SK-N-SH (cell line): Measurements from ENCODE around the gene PLIN5. TPM values are rescaled to one million over a fixed set of nuclear protein-coding genes. Genes with fewer than 3 reads are reported as not detected.

ENCODE experiments used
- CTCF ChIA-PET: fragments of 300-600, 350-600 bp; formaldehyde crosslinking; extraction: SDS; loops from one replicate; lab custom pipeline; 2021; lab: Yijun Ruan, JAX
- POLR2A ChIA-PET: fragments of 350-600 bp; sonication (Branson Sonifier 250); formaldehyde crosslinking; extraction: SDS; loops from one replicate; lab custom pipeline; 2020; ENCODE audit warnings: antibody characterized with exemption, inconsistent platforms; lab: Yijun Ruan, JAX
- DNase-seq: peaks from one replicate; pipeline ENCODE4 v3.0.0; 2012
- H2AFZ ChIP-seq: fragments of 200-600 bp; sonication (generic); 2 replicates; pipeline ENCODE4 v1.8.1; 2016; ENCODE audit warnings: antibody characterized with exemption, mild to moderate bottlenecking, low read depth
- H3F3A ChIP-seq: fragments of 200-600 bp; sonication (generic); replicated peaks from 2 replicates; pipeline ENCODE3; 2016; ENCODE audit warnings: antibody characterized with exemption, mild to moderate bottlenecking; ENCODE audit not compliant: insufficient read depth
- H3K27ac ChIP-seq, 2 experiments: fragments of 200-500 bp in 1 of 2; fragments of 200-600 bp in 1 of 2; sonication (Bioruptor generic) in 1 of 2; sonication (generic), shearing (Covaris generic) in 1 of 2; 2 replicates each; pipeline versions ENCODE4 v1.5.1 to v1.6.1; 2014 to 2016; ENCODE audit warnings: low read depth in 2 of 2, inconsistent platforms in 1 of 2, low read length in 1 of 2, mild to moderate bottlenecking in 1 of 2, mixed read lengths in 1 of 2
- H3K27me3 ChIP-seq: fragments of 200-600 bp; sonication (generic), shearing (Covaris generic); 2 replicates; pipeline ENCODE4 v1.6.1; 2016; ENCODE audit warnings: mixed run types; ENCODE audit not compliant: insufficient read depth
- H3K36me3 ChIP-seq, 2 experiments: fragments of 200-500 bp in 1 of 2; fragments of 200-600 bp in 1 of 2; sonication (Bioruptor generic) in 1 of 2; sonication (generic) in 1 of 2; replicated peaks in 1 of 2; 2 replicates each; pipeline versions ENCODE3 to v1.5.1; 2014 to 2016; ENCODE audit warnings: low read length in 1 of 2, mild to moderate bottlenecking in 1 of 2; ENCODE audit not compliant: insufficient read depth in 2 of 2, control insufficient read depth in 1 of 2
- H3K4me1 ChIP-seq, 2 experiments: fragments of 200-500 bp in 1 of 2; fragments of 200-600 bp in 1 of 2; sonication (Bioruptor generic) in 1 of 2; sonication (generic), shearing (Covaris generic) in 1 of 2; 2 replicates each; pipeline versions ENCODE4 v1.5.1 to v1.6.1; 2014 to 2016; ENCODE audit warnings: low read depth in 1 of 2, low read length in 1 of 2, mixed run types in 1 of 2; ENCODE audit not compliant: insufficient read depth in 2 of 2, control insufficient read depth in 1 of 2
- H3K4me2 ChIP-seq: fragments of 200-600 bp; sonication (generic), shearing (Covaris generic); 2 replicates; pipeline ENCODE4 v1.6.1; 2017; ENCODE audit warnings: mixed run types
- H3K4me3 ChIP-seq, 2 experiments: fragments of 200-500 bp in 1 of 2; fragments of 200-600 bp in 1 of 2; sonication (Bioruptor generic) in 1 of 2; sonication (generic), shearing (Covaris generic) in 1 of 2; 2 replicates each; pipeline versions ENCODE4 v1.5.1 to v1.8.1; 2014 to 2016; ENCODE audit warnings: low read depth in 2 of 2, inconsistent platforms in 1 of 2, low read length in 1 of 2, mild to moderate bottlenecking in 1 of 2, mixed read lengths in 1 of 2, moderate library complexity in 1 of 2
- H3K79me2 ChIP-seq: fragments of 200-600 bp; sonication (generic); 2 replicates; pipeline ENCODE4 v1.8.1; 2017; ENCODE audit warnings: mild to moderate bottlenecking; ENCODE audit not compliant: insufficient read depth
- H3K9ac ChIP-seq: fragments of 200-600 bp; sonication (generic); 2 replicates; pipeline ENCODE4 v1.6.1; 2017; ENCODE audit warnings: mixed run types
- H3K9me2 ChIP-seq: fragments of 200-600 bp; sonication (generic); 2 replicates; pipeline ENCODE4 v1.6.1; 2017; ENCODE audit warnings: mixed run types
- H3K9me3 ChIP-seq: fragments of 200-600 bp; sonication (generic); 2 replicates; pipeline ENCODE4 v1.6.1; 2017; ENCODE audit warnings: mixed run types, mild to moderate bottlenecking, moderate library complexity
- H4K20me1 ChIP-seq: fragments of 200-600 bp; sonication (generic); 2 replicates; pipeline ENCODE4 v1.6.1; 2017; ENCODE audit warnings: mild to moderate bottlenecking, mixed run types; ENCODE audit not compliant: insufficient read depth
- CTCF ChIP-seq: fragments of 200-600 bp; sonication (generic); IDR thresholded peaks from 2 replicates; pipeline ENCODE4 v1.6.1; 2017; ENCODE audit warnings: antibody characterized with exemption, mild to moderate bottlenecking, moderate library complexity
- EZH2phosphoT487 ChIP-seq: fragments of 200-600 bp; sonication (generic); IDR thresholded peaks from 2 replicates; pipeline ENCODE4 v1.6.1; 2017; ENCODE audit warnings: low read depth, mixed run types, mild to moderate bottlenecking, antibody characterized with exemption, moderate library complexity, borderline replicate concordance
- MEF2A ChIP-seq: IDR thresholded peaks from 2 replicates; pipeline ENCODE4 v1.4.0; 2012; ENCODE audit warnings: low read depth, borderline replicate concordance
- RCOR1 ChIP-seq: fragments of 150-350 bp; IDR thresholded peaks from 2 replicates; pipeline ENCODE4 v1.6.1; 2017; ENCODE audit warnings: antibody characterized with exemption, low read length
- SIN3A ChIP-seq: IDR thresholded peaks from 2 replicates; pipeline ENCODE4 v1.6.1; 2012; ENCODE audit warnings: low read depth, mild to moderate bottlenecking, low read length, moderate library complexity, borderline replicate concordance
- WGBS: methylation state at CpG from one replicate; pipeline ENCODE4 v1.1.6; 2017; ENCODE audit warnings: low lambda C conversion rate; 5-methylcytosine and 5-hydroxymethylcytosine counted together
- polyA plus RNA-seq, 3 experiments: library from polyadenylated mRNA; depleted of rRNA; stranded (reverse); fragments of >200 nt; gene quantifications; 2 replicates each; pipeline ENCODE4 v1.2.3, GENCODE V29; 2012

Gene PLIN5
- polyA plus RNA-seq, 1 of the 3 experiments (the other 2 are of a cell fraction) = 0.59 TPM

- 20% methylated on average over 22 of the region's 23 CpGs for WGBS
- no peaks in the 10 kb centered on the region for H3K9me2 ChIP-seq
- peak overlapping the region; percentile 99 for H3K4me2 ChIP-seq
- peak; percentile 43 for DNase-seq
- ChIA-PET POLR2A (interaction anchor here (0.6 to 1.6 kb wide), 4 partner anchors 17 to 227 kb away, joined by 3 to 7 read pairs (median 4); partner anchors contain the start of gene YJU2), CTCF (interaction anchor here (0.5 to 1.1 kb wide), 4 partner anchors 49 to 93 kb away, joined by 3 to 5 read pairs (median 4); no protein-coding TSS in a partner anchor)
- H3K9me3 ChIP-seq = no peaks in the 10 kb centered on the region
- peaks cover 11% of the 10 kb centered on the region for H3F3A ChIP-seq
- H3K27me3 ChIP-seq = no peaks in the 10 kb centered on the region
- peak overlapping the region; percentile 88 to 92 for H3K4me3 ChIP-seq
- H3K9ac ChIP-seq = peak overlapping the region; percentile 88; the same call in 1 of the 2 replicates
- TF ChIP-seq RCOR1 (no peak), SIN3A (0 out of 2 replicates have a peak, but pooled peaks have one; percentile 3)
- peak overlapping the region; percentile 35; the same call in 1 of the 2 replicates for H2AFZ ChIP-seq
- peaks cover 3 to 21% of the 10 kb centered on the region in 2 experiments; a peak in 1 of 4 replicates for H3K4me1 ChIP-seq
- H3K36me3 ChIP-seq = peaks cover 18 to 19% of the 10 kb centered on the region in 2 experiments
- peak overlapping the region; percentile 53 to 83; a peak in 3 of 4 replicates for H3K27ac ChIP-seq
- H4K20me1 ChIP-seq = no peaks in the 10 kb centered on the region
- peaks cover 64% of the 10 kb centered on the region for H3K79me2 ChIP-seq
These were observed 61.1 kb downstream of the PLIN5 start for GRCh38 chr19:4473763-4474513.

GRCh38 chr19:4473011-4473762, 61.8 kb downstream of the PLIN5 start:
- TF ChIP-seq CTCF (no peak), SIN3A (no peak), MEF2A (no peak), EZH2phosphoT487 (no peak)
- ChIA-PET POLR2A (no interaction called here), CTCF (no interaction called here)
- DNase-seq = peak; percentile 16
- Histone ChIP-seq H3K27me3 (no peaks in the 10 kb centered on the region), H3K9ac (peak overlapping the region; percentile 88), H3K4me3 (peak overlapping the region; percentile 88 to 92), H3K27ac (peak overlapping the region; percentile 45 to 53; a peak in 2 of 4 replicates), H3K4me1 (peaks cover 3 to 21% of the 10 kb centered on the region in 2 experiments; a peak in 1 of 4 replicates), H3K36me3 (peaks cover 18 to 19% of the 10 kb centered on the region in 2 experiments), H4K20me1 (no peaks in the 10 kb centered on the region), H3K79me2 (peaks cover 58% of the 10 kb centered on the region), H3K9me3 (no peaks in the 10 kb centered on the region), H3K4me2 (peak overlapping the region; percentile 99), H3K9me2 (no peaks in the 10 kb centered on the region), H3F3A (peaks cover 11% of the 10 kb centered on the region), H2AFZ (no peak overlapping the region)
- WGBS = 6% methylated on average over 17 of the region's 25 CpGs

Other genes with a start within 250 kb of the PLIN5 start
- 0.06 TPM in 1 of 2 replicates, not detected in the other for gene TMIGD2, start 232.8 kb downstream of the PLIN5 start, polyA plus RNA-seq (2012; rRNA removed)
- 46.7 and 49.0 TPM in 2 replicates for gene FSD1, start 230.6 kb downstream of the PLIN5 start, polyA plus RNA-seq (2012; rRNA removed)
- gene STAP2, start 196.4 kb downstream of the PLIN5 start, polyA plus RNA-seq (2012; rRNA removed) = 6.0 and 7.6 TPM in 2 replicates
- 18.7 and 21.3 TPM in 2 replicates for gene MPND, start 191.7 kb downstream of the PLIN5 start, polyA plus RNA-seq (2012; rRNA removed)
- gene SH3GL1, start 134.7 kb downstream of the PLIN5 start, polyA plus RNA-seq (2012; rRNA removed) = 62.5 and 82.8 TPM in 2 replicates
- 13.2 and 18.0 TPM in 2 replicates for gene CHAF1A, start 132.6 kb downstream of the PLIN5 start, polyA plus RNA-seq (2012; rRNA removed)
- gene UBXN6, start 77.4 kb downstream of the PLIN5 start, polyA plus RNA-seq (2012; rRNA removed) = 100 and 110 TPM in 2 replicates
- 63.0 and 77.8 TPM in 2 replicates for gene HDGFL2, start 62.9 kb downstream of the PLIN5 start, polyA plus RNA-seq (2012; rRNA removed)
- gene PLIN4, start 16.7 kb downstream of the PLIN5 start, polyA plus RNA-seq (2012; rRNA removed) = 0.07 and 0.10 TPM in 2 replicates
- gene LRG1, start 4.8 kb upstream of the PLIN5 start, polyA plus RNA-seq (2012; rRNA removed) = 0.12 and 0.23 TPM in 2 replicates
- 2.0 and 3.7 TPM in 2 replicates for gene SEMA6B, start 24.5 kb upstream of the PLIN5 start, polyA plus RNA-seq (2012; rRNA removed)
- 5.7 and 6.4 TPM in 2 replicates for gene TNFAIP8L1, start 104.3 kb upstream of the PLIN5 start, polyA plus RNA-seq (2012; rRNA removed)
- 188 and 312 TPM in 2 replicates for gene MYDGF, start 135.1 kb upstream of the PLIN5 start, polyA plus RNA-seq (2012; rRNA removed)
- 10.5 and 17.1 TPM in 2 replicates for gene DPP9, start 188.6 kb upstream of the PLIN5 start, polyA plus RNA-seq (2012; rRNA removed)